GM18870 (cell line): ENCODE data around the gene EGFL7.

ENCODE experiments used
- ATAC-seq: cut with Tn5 transposase; IDR thresholded peaks from one replicate; pipeline ENCODE4 v1.9.1; 2021; ENCODE audit warnings: moderate library complexity; ENCODE audit not compliant: unreplicated experiment

The EGFL7 gene

DNA sequence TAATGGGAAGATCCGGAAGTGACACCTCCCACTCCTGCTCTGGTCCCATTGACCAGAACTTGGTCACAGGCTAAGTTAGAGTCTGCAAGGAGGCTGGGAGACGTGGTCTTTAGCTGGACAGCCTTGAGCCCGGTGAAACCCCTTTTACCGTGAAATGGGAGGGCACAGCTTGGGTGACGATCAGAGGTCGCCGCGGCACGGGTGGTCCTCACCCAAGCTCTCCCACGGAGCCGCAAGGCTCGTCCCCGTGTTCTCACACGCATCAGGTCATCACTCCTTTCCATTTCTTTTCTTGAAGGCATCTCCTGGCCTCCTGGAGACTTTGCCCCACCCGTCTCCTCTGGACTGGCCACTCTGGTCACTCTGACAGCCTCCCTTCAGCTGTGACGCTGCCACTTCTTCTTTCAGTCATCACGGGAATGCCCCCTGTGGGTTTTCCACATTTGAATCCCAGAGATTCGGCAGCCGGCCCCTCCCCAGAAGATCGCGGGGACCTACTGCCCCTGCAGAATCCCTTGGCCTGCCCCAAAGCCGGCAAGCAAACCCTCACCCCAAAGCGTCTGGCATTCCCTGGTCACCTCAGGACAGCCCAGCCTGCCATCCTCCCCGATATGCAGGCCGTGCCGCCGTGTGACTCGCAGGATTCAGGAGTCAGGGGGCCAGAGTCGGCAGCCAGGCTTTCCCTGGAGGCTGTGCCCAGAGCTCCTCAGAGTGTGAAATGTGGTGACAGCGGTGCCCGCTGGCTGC lies 18.9 kb upstream of the EGFL7 start:
- ATAC-seq = no peak

DNA sequence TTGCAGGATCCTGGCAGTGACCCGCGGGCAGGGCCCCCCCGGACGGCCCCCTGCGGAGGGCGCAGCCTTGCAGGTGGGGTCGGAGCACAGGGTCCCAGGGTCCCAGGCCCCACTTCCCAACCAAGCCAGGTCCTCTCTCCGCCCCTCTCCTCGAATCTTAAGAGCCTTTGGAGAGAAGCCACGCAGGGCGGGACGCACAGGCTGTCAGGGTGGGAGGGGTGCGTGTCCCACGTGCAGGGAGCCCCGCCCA lies 18.4 kb upstream of the EGFL7 start:
- ATAC-seq = no peak

DNA sequence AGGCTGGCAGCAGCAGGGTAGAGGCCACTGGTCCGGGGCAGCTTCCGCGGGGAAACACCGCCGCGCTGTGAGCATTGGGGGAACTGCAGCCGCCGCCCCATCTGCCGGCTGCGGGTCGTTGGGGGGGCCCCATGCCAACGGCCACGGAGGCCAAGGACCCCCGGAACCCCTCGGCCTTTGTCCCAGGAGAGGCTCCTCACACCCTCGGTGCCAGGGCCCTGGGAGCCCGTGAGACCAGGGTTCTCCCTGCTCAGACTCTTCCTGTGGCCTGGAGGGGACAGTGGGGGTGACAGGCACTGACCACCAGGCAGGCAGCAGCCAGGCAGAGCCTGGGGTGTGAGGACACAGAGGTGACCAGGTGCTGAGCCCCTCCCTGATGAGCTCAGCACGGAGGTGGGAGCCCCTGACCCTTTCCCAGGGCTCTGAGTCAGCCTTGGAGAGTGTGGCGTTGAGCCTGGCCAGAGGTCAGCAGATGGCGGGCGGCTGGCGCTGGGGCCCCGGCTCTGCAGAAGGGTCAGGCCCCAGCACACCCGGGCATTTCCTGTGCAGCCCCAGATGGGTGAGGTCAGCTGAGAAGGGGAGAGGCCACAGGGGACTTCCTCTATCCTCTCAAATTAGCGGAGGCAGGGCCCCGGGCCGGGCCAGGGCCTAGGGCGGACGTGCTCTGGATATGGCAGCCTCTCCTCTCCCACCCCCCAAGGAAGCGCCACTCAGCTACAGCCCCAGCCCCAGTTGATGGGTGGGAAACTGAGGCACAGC lies 17.9 kb upstream of the EGFL7 start:
- ATAC-seq = no peak

DNA sequence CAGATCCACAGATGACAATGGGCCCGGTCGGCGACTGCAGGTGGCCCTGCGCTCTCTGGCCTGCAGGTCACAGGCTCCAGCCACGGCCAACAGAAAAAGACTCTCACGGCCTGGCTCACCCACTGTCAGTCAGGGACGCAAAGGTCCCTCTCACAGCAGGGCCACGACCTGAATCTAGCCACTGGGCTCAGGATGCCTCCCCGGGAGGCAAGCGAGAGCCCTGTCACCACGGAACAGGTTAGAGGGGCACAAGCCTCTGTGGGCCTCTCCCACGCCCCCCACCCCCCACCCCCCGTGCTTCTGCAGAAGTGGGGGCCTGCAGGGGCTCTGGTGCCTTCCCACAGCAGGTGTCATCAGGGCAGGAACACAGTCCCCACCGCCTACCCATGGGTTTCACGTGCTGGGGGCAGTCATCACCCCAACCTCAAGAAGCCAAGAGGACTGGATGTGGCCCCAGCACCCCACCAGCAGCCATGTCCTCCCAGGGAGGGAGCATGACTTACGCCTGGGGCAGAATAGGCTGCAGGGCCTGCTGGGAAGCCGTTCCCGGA lies 17.3 kb upstream of the EGFL7 start:
- no peak for ATAC-seq

DNA sequence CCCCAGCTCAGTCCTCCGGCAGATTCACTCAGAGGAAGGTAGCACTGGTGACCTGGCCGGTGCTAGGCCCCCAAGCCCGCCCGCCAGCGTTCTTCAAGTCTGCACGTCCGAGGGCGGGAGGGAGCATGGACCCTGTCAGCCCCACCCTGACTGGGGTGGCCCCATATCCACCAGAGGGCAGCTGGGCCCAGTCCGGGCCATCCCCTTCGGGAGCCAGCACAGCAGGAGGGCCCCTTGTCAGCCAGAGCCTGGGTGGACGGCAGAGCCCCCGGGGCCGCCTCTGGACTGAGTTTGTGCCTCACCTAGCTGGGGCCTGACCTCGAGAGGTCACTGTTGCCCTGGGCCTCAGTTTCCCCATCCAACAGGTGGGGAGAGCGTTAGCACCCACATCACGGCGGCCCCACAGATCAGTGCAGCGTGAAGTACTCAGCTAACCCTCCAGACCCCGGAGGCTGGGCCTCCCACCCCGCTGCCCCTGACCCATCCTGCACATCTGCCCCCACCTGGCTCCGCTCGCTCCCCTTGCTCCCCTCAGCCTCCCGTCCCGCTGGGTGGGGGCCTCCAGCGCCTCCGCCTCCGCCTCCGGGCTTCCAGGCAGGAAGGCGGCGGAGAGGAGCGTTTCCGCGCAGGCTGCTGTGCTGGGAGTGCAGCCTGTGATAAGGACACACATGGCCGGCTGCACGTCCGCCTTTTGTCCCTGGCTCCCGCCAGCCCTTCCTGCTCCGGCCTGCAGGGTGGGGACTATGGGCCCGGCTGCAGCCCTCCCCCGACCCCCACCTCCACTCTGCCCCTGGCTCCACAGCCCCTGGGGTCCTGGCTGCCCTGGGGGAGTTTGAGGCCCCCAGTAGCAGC lies 16.6 kb upstream of the EGFL7 start:
- ATAC-seq = no peak

DNA sequence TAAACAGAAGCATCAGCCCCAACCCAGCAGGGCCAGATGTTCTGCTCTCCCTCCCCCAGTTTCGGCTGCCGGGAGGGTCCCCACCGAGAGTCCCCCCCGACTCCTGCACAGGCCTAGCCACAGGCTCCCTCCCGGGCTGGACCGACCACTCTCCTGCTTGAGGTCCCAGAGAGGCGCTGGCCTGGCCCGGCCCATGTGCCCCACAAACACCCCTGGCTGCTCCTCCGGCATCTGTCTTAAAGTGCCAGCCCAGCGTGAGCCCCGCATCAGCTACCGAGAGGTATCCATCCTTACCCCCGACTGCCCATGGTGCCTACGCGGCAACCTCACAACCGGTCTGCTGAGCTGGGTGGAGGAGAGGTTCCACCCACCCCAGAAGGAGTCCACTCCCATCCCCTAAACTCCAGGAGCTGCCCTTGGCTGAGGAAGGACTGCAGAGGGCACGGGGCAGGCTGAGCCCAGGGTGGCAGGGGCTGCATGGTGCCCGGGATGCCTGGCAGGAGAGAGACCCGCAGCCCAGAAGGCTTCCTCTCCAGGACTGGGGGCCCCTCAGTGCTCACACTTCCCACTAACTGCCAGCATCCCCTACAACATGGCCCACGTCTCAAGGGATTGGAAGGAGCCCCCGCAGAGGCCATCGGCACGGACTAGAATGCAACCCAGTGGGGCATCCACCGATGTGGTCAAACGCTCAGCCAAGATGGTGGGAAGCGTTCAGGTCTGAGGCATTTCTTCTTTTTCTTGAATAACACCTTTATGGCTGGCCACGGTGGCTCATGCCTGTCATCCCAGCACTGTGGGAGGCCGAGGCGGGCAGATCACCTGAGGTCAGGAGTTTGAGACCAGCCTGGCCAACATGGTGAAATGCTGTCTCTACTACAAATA lies 15.6 kb upstream of the EGFL7 start:
- no peak for ATAC-seq

DNA sequence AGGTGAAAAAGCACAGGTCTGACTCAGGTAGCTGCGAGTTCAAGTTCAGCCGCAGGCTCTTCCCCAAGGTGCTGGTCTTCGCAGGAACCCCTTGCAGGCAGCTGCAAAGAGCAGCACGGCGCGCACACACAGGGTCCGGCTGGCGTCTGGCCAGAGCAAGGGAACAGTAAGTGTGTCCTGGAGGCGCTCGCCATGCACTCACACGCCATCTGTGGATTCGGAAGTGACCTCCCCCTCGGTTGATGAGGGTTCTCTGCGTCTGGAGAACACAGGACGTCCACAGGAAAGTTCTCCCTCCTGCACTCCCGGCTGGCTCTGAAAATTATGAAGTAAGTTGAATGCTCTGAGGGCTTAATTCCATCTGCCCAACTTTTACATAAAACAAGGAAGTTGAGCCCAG lies 14.0 kb upstream of the EGFL7 start:
- ATAC-seq = no peak

DNA sequence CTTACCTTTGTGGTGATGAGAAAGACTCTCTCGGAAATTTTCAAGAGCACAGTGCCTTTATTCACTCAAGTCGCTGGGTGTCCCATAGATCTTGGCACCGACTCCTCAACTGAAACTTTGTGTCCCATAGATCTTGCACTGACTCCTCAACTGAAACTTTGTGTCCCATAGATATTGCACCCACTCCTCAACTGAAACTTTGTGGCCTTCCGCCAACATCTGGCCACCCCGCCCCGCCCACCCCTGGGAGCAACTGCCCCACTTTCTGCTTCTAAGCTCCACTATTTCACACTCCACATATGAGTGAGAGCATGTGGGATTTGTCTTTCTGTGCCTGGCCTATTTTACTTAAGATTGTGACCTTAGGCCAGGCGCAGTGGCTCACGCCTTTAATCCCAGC lies 12.7 kb upstream of the EGFL7 start:
- no peak for ATAC-seq

DNA sequence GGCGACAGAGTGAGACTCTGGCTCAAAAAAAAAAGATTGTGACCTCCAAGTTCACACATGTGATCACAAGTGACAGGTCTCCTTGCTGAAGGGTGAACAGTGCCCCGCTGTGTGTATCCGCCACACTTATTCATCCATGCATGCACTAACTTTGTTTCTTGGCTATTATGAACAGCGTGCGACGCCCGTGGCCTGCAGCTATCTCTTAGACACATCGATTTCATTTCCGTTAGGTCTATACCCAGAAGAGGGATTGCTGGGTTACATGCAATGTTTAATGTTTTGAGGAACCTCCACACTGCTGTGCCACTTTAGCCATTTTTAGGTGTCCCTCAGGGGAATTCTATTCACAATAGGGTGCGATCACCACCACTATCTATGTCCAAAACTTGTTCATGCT lies 12.1 kb upstream of the EGFL7 start:
- ATAC-seq = no peak

DNA sequence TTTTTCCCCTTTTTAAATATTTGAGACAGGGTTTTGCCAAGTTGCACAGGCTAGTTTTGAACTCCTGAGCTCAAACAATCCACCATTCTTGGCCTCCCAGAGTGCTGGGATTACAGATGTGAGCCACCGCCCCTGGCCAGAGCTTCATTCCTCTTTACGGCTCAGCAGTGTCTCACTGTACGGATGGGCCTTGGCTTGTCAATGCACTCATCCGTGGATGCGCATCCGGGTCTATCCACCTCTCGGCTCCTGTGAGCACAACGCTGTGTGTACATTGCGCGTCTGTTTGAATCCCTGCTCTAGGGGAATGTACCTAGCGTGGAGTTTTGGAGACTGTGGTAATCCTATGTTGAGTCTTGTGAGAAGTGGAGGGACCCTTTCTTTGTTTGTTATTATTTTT lies 10.9 kb upstream of the EGFL7 start:
- no peak for ATAC-seq

DNA sequence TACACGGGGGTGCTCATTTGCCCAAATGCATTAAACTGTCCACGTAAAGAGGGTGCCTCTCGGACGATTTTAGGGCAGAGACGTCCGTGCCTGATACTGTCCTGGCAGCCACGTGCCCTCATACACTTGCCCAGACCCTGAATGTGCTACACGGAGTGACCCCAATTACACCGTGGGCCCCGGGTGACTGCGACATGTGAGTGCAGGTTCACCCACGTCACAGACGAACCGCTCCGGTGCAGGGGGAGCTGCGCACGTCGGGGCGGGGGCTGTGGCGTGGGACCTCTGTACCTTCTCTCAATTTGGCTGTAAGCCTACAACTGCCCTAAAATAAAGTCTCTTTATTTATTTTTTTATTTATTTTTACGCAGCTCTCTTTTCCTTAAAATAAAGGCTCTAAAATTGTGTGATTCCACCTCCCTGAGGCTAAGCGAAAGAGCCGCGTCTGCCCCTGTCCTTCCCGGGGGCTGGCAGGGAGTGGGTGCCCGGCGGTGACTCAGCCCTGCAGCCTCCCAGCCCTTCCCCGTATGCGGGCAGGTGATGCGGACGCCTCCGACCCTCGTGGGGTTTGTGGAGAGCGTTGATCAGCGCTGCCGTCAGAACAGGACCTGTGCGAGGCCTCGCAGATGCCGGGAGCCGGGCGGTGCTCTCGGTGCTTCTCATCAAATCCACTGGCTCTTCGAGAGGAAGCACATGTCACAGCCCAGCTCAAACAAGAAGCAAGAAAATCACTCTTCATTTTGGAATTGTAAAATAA lies 9.2 kb upstream of the EGFL7 start:
- ATAC-seq = no peak

DNA sequence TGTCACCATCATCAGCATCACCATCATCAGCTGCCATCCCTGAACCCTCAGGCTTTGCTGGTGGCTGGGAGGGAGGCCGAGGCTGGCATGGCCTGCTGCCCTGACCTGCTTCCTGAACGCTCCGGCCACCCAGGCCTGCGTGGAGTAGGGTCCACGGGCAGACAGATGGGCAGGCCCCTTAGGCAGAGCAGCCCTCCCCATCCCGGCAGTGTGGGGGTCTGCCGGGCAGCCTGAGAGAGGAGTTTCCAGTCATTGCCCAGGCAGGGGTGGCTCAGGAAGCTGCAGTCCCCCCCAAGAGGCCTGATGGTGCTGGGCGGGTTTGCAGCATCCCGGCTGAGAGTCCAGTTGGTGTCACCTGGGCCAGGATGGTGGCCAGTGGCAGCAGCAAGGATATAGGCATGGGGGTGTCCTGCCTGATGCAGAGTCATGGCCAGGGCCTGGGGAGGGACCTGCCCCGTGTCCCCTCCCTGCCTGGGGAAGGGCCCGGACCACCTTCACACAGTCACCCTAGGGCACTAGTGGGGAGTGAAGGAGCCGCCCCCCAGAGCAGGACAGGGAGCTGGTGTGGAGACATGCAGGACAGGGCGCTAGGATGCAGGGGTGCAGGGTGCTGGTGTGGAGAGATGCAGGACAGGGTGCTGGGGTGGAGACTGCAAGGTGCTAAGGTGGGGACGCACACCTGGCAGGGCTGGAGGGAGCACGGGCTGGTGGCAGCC lies 7.7 kb upstream of the EGFL7 start:
- no peak for ATAC-seq

DNA sequence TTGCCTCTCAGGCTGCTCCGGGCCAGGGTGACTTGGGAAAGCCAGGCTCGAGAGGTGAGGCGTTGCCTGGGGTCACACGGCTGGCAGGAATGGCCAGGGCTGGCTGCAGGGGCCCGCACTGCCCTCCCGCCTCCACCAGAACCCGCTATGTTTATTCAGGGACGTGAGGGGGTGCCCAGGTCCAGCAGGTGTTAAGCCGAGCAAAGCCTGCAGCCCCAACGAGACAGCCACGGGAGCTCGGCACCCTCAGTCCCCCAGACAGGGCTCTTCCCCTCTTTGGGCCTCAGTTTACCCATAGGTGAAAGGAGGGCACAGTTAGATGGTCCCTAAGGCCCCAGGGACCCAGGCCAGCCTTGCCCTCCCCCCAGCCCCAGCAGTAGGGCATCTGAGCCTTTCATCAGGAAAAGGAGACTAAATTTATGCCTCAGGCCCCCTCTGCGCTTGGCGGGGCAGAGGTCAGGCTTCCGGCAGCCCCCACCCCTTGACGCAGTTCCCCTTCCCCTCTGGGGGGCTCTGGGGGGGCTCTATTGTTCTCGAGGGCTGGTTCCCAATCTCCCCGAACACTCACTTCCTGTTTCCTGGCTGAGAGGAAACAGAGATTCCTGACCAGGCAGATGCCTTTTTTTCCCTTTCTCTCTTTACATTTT lies 7.1 kb upstream of the EGFL7 start:
- no peak for ATAC-seq

DNA sequence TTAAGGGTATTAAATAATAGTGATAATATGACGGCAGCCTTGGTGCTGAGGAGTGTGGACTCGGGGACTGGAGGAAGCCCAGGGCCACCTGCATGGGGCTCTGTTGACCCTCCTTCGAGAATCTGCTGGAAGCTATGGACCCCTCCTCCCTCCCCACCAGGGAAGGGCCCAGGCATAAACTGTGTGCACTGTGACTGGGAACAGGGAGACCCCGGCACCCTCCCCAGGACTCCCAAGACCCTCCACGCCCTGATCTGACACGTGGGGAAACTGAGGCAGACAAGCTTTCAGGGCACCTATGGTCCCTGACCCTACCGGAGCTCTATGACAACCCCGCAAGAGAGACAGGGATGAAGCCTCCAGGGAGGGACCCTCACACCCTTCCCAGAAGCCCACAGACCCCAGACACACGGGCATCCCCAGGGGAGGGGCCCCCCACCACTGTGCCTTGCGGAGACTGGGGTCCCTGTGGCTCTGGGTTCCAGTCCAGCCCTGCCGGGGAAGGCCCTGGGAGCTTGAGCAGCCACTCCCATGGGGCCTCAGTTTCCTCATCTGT lies 6.5 kb upstream of the EGFL7 start:
- no peak for ATAC-seq

DNA sequence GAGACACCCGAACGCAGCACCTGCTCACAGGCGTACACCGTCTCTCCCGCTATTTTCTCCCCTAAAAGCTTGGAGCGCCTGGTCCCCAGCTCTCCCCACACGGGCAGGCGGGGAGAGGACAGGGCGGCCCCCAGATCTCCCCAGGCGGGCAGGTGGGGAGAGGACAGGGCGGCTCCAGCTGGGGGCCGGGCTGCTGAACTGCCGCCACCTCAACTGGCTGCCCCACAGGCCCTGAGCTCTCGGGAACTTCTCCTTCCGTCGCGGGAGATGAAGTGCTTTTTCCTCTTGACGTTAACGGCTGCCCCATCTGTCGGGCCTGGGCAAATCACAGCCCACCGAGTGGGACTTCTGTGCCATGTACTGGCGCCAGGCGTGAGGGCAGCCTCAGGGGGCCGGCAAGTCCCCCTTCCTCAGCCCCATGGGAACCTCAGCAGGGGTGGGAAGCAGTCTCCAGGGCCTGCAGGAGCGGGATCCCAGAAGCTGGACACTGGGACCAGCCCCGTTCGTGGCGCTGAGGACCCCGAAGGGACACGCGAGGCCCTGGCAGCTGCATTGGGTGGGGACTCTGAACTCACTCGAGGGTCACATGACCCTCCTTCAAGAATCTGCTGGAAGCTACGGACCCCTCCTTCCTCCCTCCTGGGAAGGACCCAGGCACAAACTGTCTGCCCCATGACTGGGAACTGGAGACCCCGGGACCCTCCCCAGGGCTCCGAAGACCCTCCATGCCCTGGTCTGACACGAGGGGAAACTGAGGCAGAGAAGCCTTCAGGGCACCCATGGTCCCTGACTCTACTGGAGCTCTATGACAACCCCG lies 5.7 kb upstream of the EGFL7 start:
- no peak for ATAC-seq

DNA sequence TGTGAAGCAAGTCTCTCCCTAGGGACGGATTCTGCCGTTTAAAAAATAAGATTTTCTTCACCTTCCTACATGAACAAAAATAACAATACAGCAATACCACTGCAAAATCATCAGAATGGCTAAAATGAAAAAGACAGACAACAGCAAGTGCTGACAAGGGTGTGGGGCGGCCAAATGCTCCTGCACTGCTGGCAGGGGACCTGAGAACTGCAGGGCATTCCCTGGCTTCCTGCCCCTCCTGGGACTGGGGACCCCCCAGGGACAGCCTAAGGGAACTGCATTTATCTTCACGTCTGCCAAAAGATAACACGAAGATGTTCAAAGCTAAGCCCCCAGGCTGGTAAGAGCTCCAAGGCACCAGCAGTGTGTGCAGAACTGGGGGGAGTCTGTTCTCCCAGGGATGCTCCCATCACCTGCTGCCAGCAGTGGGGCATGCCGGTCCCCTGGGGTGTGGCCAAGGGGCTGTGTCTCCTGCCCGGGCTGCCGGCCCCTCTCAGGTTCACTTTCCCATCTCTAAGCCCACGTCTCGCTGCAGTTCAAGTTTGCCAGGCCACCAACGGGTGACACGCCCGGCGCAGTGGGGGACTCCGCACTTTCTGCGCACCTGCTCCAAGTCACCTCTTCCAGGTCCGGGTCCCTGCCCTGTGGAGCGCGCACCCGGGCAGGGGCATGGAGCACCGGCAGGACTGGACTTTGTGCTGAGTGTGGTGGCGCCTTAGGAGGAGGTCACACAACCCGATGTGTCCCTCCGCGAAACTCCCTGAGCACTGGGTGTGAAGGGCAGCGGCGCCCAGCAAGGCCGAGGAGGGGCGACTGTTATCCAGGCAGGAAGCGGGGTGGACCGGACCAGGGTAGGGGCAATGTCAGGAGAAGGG lies 4.5 kb upstream of the EGFL7 start:
- no peak for ATAC-seq
